NT2/D1 (cell line): ENCODE measurements around the gene TIAL1.

Experiments used
- SUZ12 ChIP-seq: IDR thresholded peaks from 2 replicates; pipeline ENCODE4 v1.6.1; 2011; ENCODE audit not compliant: insufficient read length, insufficient read depth; ENCODE audit errors: extremely low read depth
- YY1 ChIP-seq: IDR thresholded peaks from 2 replicates; pipeline ENCODE4 v1.6.1; 2011; ENCODE audit not compliant: insufficient read length, insufficient read depth
- ZNF274 ChIP-seq: IDR thresholded peaks from 2 replicates; pipeline ENCODE4 v1.6.1; 2011; ENCODE audit warnings: mild to moderate bottlenecking, low read depth, low read length

GRCh38 chr10:119533473-119533872 is 63.3 kb downstream of the TIAL1 start:
- TF ChIP-seq ZNF274 (no peak), YY1 (no peak), SUZ12 (no peak)
